Femur (tissue), 1 donor: ENCODE data around the gene SIL1.

Experiments used
- DNase-seq: peaks from one replicate; pipeline ENCODE4 v3.0.0-alpha.2; 2017

SIL1 gene

GRCh38 chr5:138903130-138903775 lies 294.9 kb downstream of the SIL1 start:
- DNase-seq = peak; percentile 43

GRCh38 chr5:138901716-138902115 lies 296.5 kb downstream of the SIL1 start:
- DNase-seq = no peak

- DNase-seq = no peak
Observed at GRCh38 chr5:138900281-138900965, 297.7 kb downstream of the SIL1 start.

- no peak for DNase-seq
Observed at GRCh38 chr5:138898742-138899141, 299.4 kb downstream of the SIL1 start.

GRCh38 chr5:138898299-138898698 lies 299.9 kb downstream of the SIL1 start:
- no peak for DNase-seq
